Activated CD8-positive, alpha-beta memory T cell treated with anti-CD3 and anti-CD28 coated beads for 24 hours (primary cell): ENCODE results near the gene ST7.
"Not testable (repeated sequence)": the region's sequence is repeated elsewhere in the genome, so short reads cannot be mapped to it uniquely, and the experiment has no call there.

Source experiments
- DNase-seq: peaks from one replicate; pipeline ENCODE4 v3.0.0-alpha.2; 2020

The ST7 gene

DNA sequence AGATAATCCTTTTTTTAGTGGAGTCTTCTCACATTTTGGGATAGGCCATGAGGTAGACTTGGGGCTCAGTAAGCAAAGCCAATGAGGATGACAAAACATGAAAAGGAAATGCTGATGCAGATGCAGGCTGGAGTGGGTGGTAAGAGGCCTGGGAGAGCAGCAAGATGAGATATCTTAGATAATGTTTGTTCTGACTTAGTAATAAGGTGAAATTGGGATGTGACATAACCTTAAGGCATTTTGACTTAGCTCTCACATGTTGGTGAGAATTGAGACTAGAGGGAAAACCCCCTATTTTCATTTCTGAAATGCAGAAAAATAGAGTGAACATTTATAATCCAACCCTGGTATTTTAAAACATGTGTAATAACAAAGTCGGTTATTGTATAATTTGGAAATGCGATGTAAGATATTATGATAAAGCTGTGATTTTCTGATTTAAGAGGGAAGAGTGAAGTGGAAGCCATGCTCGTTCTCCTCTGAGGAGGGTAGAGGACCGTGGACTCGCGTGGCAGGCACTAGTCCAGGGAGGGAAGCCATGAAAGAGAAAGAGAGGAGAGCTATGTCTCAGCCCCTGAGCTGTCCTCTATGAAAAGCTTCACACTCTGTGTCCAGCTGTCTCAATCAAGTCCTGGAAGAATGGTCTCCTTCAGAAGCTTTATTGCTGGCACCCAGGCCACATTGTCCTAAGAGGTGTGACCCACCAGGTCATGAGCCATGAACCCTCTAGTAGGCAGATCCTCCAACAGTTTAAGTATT is 57.3 kb downstream of the ST7 start:
- no peak for DNase-seq

- DNase-seq: no peak
These were observed 58.3 kb downstream of the ST7 start for GRCh38 chr7:117011419-117012260.

DNA sequence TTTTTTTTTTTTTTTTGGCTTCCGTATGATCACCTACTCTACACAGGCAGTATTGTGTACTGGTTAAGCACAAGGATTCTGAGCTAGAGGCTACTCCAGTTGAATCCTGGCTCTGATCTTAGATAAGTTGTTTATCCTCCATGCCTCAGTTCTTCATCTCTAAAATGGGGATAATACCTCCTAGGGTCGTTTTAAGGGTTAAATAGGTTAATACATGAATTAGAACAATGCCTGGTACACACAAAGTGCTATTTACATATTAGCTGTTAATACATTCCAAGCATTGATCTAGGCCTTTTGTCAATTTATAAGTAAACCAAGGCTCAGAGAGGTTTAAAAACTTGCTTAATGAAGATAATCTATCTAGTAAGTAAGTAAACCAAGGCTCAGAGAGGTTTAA is 59.0 kb downstream of the ST7 start:
- no peak for DNase-seq

DNA sequence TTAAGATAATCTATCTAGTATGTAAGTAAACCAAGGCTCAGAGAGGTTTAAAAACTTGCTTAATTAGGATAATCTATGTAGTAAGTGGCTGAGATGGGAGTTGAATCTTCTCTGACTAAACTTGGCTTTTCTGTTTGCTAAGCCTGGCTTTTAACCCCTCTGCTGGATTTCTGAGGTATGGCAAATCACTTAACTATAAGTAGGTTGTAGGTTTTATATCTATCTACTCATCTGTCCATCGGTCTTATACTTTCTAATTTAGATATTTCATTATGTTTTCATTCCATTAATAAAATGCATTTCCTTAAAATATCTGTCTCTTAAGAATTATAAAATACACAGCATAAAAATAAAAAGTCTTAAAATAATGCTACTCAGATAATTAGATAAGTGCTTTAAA is 59.4 kb downstream of the ST7 start:
- no peak for DNase-seq

- no peak for DNase-seq
These were observed 60.9 kb downstream of the ST7 start for GRCh38 chr7:117014099-117014656.

DNA sequence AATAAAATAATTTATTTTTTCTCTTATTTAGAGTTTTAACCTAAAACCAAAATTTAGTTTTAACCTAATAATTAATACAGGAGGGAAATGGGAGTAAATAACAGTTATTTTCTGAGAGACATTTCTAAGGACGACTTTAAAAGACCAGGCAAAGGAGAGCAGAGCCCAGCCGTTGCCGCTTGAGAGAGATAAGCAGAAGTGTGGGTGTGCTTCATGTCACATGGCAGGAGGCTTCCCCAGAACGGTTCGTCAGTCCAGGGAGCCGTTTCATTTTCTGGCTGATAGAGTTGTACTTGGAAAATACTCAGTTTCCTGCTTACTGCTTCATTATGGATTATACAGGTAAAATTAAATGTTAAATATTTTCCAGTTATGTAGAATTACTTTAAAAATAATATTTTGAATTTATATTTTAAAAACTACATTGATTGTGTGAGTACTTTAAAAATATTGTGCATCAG is 61.4 kb downstream of the ST7 start:
- no peak for DNase-seq

DNA sequence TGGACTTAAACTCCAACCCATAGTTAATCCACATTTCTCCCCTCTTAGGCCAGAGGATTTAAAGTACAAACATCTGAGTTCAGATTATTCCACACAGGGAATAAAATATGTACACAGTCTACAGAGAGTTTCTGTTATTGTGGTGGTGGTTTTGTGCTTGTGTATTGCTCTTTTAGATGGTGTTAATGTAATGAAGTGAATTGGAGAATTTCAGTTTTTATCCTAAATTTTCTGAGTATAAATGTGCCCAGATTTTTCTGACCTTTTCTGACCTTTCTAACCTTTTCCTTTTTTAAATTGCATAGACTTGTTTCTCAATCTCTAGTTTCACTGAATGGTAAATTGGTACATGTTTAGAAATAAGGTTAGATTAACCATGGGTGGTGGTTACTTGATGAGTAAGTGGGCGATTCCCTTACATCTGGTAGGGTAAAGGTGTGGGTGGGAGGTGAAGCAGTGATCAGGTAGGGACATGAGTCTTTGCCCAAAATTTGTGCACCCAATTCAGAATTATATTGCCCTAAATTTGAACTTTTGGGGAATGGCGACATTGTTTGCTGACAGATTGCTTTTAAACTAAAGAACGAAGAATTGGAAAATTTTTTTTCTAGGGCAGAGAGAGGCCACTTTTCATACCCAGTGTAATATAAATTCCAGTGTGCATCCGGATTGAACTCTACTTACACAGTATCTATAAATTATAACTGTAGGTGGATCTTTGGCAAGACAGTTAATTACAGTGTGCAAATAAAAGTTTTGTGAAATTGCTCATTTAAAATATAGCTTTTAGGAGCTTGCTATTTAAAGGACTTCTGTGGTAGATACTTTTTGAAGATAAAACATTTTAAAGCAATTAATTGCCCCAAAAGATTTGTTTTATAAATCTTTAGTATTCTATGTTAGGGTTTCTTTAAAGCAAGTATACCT is 62.2 kb downstream of the ST7 start:
- no peak for DNase-seq

DNA sequence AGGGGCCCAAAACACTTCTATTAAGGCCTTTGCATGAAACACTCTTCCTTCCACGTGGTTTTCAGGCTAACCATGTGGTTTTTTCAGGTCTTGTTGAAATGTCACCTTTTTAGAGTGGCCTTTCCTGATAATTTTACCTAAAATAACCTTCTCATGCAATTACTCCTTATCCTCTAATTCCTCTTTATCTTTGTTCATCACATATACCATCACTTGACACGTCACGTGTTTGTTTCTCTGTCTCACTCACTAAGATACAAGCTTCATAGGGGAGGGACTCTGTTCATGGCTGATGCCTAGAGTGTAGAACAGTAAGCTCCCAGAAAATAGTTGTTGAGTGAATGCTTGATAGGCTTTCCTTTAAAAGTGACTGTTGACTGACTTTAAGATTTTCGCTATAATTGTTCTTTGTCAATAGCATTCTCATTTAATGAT is 63.7 kb downstream of the ST7 start:
- DNase-seq: no peak

- no peak for DNase-seq
These were observed 64.5 kb downstream of the ST7 start for GRCh38 chr7:117017702-117018266.

- DNase-seq: no peak
These were observed 65.4 kb downstream of the ST7 start for GRCh38 chr7:117018713-117019112.

GRCh38 chr7:117019287-117019686 is 66.0 kb downstream of the ST7 start:
- no peak for DNase-seq

GRCh38 chr7:117019786-117020590 is 66.7 kb downstream of the ST7 start:
- DNase-seq: no peak

DNA sequence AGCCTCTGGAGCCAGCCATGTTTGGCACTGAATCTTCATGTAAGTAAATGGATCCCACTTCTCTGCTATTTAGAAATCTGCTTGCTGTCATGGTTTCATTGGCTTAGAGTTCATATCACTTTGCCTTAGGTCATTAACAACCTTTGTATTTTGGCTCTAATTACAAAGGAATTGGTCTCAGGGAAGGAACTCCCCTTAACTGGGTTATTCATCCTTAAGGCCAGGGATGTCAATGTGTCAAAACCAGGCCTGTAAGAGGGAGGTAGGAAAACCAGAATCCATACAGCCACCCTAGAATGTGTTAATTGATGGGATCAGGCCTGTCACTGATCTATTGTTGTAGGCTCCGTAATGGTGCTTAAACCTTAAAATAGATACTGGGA is 67.3 kb downstream of the ST7 start:
- no peak for DNase-seq

DNA sequence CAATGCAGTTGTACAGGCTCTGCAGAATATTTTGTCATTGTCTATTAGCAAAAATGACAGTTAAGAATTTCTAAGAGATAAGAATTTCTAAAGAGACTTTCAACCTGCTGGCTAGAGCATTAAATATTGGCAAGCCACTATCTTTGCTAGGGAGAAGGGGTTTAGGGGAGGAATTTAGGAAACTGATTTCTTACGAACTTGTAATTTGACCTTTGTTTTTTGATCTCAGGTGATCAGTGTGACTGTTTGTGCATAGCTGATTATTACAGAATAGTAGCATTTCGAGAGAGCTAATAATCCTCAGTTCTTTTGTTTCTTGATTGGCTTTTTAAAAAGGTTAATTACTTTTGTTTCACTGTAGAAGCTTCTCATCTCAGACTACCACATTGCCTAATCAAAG is 68.1 kb downstream of the ST7 start:
- no peak for DNase-seq

DNA sequence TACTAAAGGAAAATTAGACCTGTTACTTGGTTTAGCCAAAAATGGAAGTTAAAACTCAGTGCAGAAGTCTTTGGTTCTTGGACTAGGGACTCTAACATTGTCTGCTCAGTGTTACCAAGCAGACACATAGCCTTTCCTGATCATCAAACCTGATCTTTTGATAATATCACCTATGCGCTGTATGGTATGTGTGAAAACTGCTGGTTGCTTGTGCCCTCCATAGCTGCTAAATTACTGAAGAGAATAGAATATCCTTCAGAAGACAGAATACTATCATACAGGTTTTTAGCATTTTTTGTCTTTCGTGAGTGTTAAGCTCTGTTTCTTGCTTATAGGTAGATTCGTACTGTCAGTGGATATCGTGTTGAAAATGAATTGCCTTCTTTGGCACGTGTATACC is 68.7 kb downstream of the ST7 start:
- no peak for DNase-seq

DNA sequence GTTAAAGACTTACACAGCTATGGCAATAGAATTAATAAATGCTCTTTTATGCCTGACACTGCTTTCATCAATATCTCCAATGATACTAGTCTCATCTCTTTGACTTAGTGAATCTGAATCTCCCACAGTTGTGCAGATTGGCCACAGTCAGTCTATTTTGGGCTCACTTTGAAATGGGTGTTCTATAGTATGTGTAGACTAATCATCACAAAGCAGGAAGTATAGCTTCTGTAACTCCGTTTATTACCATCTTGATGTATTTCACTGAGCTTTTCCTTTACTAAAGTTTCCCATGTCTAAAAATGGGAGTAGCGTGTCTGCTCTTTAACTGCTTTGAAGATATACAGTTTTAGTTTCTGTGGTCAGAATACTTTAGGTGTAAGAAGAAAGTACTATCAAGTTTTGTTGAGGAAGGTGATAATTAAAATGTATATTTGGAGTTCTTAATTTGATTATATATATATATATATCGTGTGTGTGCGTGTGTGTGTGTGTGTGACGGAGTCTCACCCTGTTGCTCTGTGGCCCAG is 70.1 kb downstream of the ST7 start:
- DNase-seq: no peak

- no peak for DNase-seq
These were observed 71.5 kb downstream of the ST7 start for GRCh38 chr7:117024811-117025210.

DNA sequence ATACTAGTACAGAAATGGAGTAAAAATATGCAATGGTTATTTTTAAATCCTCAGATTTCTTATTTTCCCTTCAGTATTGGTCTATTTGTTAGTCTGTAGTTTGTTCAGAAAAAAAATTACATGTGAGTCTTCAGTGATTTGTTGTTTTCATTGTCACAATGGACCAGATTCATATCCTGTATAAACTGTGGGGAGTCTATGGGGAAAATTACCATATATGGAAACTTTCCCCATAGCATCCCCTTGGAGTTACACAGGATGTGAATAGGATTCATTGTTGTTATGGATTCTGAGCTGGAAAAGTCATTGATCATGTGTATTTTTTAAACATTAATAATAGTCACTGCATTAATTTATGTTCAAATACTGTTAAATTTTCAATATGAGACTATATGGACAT is 72.6 kb downstream of the ST7 start:
- no peak for DNase-seq

DNA sequence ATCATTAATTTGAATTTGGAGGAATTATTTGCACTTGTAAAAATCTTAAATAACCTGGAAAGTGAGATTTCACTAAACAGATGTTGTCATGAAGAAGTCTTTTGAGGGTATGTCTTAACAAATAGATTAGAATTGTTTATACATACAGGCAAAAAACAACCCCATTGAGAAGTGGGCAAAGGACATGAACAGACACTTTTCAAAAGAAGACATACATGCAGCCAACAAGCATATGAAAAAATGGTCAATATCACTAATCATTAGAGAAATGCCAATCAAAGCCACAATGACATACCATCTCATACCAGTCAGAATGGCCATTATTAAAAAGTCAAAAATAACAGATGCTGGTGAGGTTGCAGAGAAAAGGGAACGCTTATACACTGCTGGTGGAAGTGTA is 77.0 kb downstream of the ST7 start:
- not testable (repeated sequence) for DNase-seq

DNA sequence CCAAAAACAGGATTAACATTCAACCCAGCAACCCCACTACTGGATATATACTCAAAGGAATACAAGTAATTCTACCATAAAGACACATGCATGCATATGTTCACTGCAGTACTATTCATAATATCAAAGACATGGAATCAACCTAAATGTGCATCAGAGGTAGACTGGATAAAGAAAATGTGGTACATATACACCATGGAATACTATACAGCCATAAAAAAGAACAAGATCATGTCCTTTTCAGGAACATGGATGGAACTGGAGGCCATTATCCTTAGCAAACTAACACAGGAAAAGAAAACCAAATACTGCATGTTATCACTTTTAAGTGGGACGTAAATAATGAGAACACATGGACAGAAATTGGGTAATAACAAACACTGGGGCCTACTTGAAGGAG is 77.5 kb downstream of the ST7 start:
- DNase-seq: not testable (repeated sequence)

GRCh38 chr7:117032810-117033209 is 79.5 kb downstream of the ST7 start:
- no peak for DNase-seq
